Esophagus squamous epithelium (tissue), 4 donors: ENCODE results near the gene PRSS27.
"Not testable (repeated sequence)": the region's sequence is repeated elsewhere in the genome, so short reads cannot be mapped to it uniquely, and the experiment has no call there.

Source experiments
- CTCF ChIP-seq, 6 experiments: fragments of 450-650 bp in 4 of 6; fragments of 200-600 bp in 2 of 6; sonication (generic) in 2 of 6; IDR thresholded peaks; one replicate each; pipeline ENCODE4 v1.5.1; 2016 to 2019; ENCODE audit warnings: antibody characterized with exemption in 6 of 6, mild to moderate bottlenecking in 4 of 6, moderate library complexity in 4 of 6
- POLR2A ChIP-seq, 4 donors: fragments of 450-650 bp; IDR thresholded peaks; one replicate each; pipeline ENCODE4 v1.6.1; 2017; ENCODE audit warnings: antibody characterized with exemption in 4 of 4, mild to moderate bottlenecking in 4 of 4, moderate library complexity in 3 of 4

- not testable (repeated sequence) for TF ChIP-seq CTCF, POLR2A (IDR thresholded peaks at IDR 0.05)
These were observed 23.3 kb downstream of the PRSS27 start for GRCh38 chr16:2696601-2697250.
